ENCODE data around the gene C10orf95.
"Not testable (repeated sequence)": the region's sequence is repeated elsewhere in the genome, so short reads cannot be mapped to it uniquely, and the experiment has no call there.

C10orf95 gene, protein sequence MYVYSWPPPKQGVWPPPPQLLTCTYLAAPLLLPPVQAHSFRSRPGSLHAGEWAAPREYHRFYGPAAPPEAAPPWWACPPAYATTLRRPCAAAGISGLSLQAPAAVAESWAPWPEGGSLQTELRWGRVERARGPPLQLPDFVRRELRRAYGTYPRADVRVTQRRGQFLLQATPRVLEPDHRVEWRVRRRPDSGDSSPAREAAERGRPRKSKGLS

DNA sequence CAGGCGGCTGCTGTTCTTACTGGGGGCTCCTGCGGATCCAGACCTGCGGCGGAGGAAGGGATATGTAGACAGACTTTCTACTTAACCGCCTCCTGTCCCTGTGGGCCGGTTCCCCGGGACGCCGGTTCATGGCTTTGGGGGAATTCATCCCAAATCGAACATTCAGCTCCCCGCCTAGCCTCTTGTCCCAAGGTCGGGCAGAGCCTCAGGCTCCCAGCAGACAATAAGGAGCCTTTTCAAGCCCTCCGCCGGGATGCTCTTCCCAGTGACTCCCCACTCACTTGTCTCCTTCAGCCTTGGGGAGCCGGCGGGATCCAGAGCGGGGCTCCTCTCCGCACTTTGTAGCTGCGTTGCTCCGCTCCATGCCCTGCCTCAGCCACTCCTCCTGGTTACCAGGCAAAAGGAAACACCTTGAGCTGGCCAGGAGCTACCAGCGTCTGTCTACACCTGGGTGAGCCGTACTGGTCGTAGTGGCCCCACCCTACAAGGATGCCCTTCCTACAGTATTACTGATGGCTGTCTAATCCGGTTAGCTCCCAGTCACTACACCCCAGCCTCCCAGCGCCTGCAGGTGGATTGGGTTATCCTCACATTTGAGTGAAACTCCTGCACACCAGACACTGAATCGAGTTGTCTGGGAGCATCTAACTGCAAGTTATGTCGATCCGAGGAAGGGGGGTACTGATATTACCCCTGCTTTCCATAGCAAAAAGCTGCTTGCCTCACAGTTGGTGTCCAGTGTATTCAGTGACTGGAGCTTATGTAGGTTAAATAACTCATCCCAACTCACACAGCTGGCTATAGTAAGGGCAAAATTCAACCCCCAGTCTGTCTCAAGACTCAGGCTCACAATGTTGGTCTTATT, at the start of gene C10orf95:
TSS of gene C10orf95 (minus strand) at position 439 of the 865 bp plus-strand sequence. CDS start 450 bp downstream, outside the sequence.
- DNase-seq (ENCODE audit: low read depth) = peak; percentile 27

DNA sequence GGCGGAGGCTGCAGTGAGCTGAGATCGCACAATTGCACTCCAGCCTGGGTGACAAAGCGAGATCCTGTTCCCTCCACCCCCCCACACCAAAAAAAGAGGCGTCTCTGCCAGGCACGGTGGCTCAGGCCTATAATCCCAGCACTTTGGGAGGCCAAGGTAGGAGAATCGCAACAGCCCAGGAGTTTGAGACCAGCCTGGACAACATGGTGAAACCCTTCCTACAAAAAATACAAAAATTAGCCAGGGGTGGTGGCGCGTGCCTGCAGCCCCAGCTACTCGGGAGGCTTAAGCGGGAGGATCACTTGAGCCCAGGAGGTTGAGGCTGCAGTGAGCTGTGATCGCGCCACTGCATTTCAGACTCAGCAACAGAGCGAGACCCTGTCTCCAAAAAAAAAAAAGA, 49.3 kb upstream of the C10orf95 start:
- DNase-seq (ENCODE audit: low read depth) = not testable (repeated sequence)

DNA sequence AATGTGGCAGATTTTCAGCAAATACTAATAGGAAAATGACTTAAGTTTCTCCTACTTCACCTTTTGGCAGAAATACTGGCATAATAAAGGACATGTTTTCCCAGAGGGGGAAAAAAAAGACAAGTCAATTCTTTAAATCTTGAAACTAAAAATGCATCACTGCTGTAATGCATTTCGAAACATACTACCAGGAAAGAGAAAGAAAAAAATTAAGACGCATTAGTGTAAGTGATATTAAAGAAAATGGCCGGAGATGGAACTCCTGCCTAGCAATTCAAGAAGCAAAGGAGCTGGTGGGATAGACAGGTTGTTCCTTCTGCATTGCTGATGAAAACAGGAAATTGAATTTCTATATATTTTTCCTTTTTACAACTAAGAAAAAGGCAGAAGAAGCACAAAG, 48.0 kb upstream of the C10orf95 start:
- no peak for DNase-seq (ENCODE audit: low read depth)

DNA sequence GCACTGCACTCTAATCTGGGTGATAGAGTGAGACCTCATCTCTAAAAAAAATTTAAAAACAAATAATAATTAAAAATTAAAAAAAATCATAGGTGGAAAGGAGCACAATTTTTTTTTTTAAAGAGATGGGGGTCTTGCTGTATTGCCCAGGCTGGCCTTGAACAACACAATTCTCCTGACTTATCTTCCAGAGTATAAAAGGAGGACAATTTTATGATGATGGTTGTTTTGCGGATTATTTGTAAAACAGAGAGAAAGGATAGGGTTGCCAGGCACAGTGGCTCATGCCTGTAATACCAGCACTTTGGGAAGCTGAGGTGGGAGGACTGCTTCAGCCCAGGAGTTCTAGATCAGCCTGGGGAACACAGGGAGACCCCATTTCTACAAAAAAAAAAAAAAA, 46.2 kb upstream of the C10orf95 start:
- DNase-seq (ENCODE audit: low read depth) = no peak

DNA sequence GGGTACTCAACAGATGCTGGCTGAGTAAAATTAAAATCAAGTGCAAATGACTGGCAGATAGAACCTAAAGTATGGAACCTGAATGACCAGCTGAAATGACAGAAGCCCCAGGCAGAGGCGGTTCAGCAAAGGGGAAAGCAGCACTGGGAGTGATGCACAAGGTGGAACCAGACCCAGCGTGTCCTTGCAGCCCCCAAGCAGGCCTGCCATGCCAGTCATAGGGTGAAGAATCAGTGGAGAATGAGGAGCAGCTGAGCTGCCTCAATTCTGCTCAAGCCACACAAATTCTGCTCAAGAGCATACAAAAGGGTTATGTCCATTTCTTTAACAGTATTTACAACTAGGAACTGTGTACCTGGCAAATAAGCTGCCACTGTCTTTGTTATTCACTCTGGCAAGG, 42.4 kb upstream of the C10orf95 start:
- no peak for DNase-seq (ENCODE audit: low read depth)

DNA sequence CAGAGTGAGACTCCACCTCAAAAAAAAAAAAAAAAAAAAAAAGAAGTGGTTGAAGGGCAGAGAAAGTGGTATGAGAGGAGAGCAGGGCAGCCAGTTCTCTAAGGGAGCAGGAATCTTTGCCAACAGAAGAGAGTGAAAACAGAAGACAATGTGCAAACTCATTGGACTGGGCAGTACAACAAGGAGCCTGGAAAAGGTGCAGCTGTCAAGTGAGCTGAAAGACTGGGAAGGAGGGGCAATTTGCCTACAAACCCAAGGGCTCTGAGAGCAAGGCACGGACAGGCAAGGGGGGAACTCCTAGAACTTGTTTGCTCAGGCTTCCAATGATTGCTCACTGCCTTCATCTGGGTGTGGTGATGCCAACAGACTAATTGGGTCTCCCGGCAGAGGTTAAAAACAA, 41.6 kb upstream of the C10orf95 start:
- DNase-seq (ENCODE audit: low read depth) = no peak

DNA sequence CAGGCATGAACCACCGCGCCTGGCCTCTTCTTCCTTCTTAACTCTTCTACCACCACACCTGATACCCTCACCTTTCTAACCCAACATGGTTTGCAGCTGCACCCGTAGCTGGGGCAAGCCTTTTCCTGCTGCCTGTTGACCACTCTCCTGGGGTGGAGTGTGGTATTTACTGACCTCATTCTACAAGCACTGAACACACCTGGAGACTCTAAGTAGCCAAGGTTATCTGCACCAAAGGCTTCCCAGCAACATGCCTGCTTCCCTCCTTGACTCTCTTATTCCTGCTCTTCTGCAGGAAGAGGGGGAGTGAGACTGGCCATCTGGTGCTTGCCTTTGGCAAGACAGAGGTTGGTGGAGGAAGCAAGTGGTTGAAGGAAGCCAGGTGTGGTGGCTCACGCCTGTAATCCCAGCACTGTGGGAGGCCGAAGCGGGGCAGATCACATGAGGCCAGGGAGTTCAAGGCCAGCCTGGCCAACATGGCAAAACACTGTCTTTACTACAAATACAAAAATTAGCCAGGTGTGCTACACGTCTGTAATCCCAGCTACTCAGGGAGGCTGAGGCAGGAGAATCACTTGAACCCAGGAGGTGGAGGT, 41.1 kb upstream of the C10orf95 start:
- DNase-seq (ENCODE audit: low read depth) = no peak

DNA sequence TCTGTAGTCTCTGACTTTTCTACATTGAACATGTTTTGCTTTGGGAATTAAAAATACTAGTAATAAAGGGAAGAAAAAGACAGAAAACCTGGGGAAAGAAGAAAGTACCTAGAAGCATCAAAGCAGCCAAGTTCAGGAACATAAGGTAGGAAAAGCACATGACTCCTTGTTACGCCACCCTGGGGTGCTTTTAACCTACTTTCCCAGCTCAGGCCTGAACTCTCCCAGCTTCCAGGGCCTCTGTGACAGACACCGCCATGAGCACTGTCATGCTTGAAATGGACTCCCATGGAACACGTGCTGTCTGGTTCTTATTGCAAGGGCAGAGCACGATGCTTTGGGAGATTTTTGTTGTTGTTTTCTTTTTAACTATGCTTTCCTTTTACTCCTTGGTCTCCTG, 39.8 kb upstream of the C10orf95 start:
- DNase-seq (ENCODE audit: low read depth) = no peak

DNA sequence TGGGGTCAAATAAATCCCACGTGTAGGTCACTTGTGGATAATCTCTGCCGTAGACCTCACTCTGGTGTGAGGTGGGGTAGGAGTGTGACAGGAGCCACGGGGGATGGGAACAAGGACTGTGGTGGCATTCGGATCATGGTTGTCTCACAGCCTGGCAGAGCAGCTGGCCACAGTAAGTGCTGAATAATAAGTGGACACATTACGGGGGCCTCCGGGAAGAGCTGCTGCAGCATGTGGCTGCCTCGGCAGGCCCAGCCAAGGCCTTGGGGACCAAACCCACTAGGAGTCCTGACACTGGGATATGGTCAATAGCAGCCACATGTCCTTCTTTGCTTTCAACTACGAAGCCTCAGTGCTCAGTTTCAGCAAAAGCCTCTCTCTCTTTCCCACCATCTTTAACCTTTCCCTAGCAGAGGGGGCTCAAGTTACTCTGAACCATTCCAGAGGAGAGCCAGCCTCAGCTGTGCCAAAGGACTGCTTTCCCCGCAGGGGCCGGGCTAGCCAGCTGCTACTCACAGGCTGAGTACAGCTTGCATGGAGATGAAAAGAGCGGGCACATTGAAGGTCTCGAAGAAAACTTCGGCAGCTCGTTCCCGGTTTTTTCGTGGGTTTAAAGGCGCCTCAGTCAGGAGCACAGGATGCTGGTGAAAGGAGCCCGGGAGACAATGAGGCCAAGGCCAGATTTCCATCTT, 33.9 kb upstream of the C10orf95 start:
- DNase-seq (ENCODE audit: low read depth) = no peak

DNA sequence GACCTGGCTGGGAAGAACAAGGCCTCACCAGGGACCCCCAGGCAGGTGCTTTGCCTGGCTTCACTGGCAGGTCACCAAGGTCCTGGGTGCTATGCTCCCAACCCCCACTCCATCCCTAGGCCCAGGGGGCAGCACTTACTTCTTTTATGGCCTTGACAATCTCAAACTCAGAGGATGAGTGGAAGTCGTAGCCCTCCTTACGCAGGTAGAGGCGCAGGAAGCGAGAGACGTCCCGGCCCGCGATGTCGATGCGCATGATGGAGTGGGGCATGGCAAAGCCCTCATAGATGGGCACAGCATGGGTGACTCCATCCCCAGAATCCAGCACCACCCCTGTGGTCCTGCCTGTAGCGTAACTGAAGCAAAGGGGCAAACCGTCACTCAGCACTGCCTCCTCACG, 32.7 kb upstream of the C10orf95 start:
- no peak for DNase-seq (ENCODE audit: low read depth)

DNA sequence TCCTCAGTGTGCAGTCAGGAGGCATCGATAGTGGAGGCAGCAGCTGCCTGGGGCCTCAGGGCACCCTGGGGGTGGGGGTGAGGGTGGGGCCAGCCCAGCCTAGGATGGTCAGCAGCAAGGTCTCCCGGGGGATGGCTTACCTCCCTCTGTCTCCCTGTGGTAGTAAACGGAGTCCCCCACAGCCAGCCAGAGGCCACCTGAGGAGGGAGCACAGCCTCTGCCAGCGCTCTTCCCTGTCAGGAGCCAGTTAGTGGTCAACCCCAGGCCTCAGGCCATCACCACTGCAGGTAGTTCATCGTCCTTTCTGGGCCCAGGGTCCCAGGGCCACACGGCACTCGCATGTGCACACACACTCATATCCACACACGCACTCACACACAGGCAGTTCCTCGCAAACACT, 29.1 kb upstream of the C10orf95 start:
- DNase-seq (ENCODE audit: low read depth) = no peak

DNA sequence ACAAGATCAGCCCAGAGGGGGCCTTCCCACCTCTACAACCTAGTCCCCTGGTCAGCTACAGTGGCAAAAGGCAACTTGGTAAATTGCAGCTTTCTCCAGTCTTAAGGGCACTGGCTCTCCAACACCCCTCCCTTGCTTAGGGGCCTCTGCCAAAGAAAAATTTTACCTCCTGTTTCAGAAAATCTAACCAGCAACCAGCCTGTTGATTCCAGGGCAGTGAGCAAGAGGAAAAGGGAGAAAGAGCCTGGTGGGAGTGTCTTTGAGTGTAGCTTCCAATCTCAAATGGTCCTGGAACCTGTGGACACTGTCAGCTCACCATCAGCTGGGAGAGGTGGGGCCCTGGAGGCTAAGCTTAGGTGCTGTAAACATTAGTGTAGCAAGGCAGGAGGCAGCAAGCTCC, 28.3 kb upstream of the C10orf95 start:
- no peak for DNase-seq (ENCODE audit: low read depth)

DNA sequence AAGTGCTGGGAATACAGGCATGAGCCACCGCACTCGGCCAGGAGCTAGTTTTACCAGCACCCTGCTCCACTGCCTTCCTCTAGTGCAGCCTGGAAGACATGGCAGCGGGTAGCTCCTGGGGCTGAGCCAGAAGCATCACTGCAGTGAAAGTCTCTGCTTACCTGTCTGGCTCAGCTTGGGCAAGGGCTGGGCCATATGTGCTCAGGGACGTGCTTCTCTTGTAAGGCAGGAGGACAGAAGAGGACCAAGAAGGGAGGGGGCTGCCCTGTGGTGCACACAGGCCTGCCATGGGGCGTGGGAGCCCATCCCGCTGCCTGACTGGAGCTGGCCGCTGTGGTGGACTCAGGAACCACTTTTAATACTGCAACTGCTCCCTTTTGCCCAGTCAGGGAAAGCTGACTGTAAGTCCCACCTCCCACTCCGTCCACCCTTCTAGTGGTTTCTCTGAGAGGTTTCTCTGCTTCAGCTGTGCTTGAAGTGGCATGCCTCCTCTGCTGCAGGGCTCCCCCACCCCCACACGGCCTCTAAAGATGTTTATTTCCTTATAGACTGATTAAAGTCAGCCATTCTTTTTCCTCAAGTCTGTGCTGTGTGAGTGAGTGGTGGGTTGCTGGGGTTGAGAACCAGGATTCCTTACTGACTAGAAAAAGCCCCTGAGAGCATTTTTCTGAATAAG, 25.3 kb upstream of the C10orf95 start:
- peak; percentile 15 for DNase-seq (ENCODE audit: low read depth)

DNA sequence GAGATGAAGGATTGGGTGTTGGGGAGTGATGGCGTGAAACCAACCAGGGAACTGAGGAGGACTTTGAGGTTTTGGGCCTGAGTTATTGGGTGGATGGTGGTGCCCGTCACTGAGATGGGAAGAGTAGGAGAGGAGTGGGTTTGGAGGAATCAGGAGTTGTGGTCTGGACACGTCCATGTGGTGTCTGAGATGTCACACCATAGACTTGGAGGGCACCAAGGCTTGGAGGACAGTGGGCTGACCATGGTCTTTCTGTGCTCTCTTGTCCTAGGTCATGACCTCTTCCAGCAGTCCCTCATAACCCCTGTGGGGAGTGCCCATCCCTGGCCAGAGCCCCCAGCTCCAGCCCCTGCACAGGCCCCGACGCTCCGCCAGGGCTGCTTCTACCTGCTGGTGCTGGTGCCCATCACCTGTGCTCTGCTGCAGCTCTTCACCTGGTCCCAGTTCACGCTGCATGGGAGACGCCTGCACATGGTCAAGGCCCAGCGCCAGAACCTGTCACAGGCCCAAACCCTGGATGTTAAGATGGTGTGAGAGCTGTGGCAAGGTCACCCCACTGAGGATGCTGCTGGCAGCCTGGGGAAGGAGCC, 24.2 kb upstream of the C10orf95 start:
- no peak for DNase-seq (ENCODE audit: low read depth)

DNA sequence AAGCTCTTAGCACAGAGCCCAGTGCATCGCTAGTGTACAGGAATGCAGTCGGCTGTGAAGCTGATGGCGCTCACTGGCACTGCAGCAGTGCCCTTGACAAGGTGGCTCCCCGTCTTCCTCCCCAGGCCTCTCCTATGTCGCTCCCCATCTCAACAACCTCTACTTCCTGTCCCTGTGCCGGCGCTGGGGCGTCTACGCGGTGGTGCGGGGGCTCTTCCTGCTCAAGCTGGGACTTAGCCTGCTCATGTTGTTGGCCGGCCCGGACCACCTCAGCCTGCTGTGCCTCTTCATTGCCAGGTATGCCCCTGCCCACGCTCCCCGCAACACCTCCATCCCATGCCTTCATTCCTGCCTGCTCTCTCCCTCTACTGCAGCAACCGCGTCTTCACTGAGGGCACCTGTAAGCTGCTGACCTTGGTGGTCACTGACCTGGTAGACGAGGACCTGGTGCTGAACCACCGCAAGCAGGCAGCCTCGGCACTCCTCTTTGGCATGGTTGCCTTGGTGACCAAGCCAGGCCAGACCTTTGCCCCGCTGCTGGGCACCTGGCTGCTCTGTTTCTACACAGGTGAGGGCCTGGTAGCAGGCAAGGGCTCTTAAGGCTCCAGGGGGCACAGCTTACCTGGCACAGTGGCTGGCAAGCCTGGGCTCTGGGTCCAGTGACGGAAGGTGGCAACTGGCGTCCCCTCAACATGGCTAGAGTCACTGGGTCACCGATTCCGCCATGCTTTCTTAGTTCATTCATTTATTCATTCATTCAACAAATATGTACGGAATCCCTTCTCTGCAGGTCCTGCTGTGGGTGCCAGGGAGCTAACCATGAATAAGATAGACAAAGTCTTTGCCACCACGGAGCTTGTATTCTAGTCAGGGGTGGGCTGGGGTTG, 22.3 kb upstream of the C10orf95 start:
- DNase-seq (ENCODE audit: low read depth) = no peak

DNA sequence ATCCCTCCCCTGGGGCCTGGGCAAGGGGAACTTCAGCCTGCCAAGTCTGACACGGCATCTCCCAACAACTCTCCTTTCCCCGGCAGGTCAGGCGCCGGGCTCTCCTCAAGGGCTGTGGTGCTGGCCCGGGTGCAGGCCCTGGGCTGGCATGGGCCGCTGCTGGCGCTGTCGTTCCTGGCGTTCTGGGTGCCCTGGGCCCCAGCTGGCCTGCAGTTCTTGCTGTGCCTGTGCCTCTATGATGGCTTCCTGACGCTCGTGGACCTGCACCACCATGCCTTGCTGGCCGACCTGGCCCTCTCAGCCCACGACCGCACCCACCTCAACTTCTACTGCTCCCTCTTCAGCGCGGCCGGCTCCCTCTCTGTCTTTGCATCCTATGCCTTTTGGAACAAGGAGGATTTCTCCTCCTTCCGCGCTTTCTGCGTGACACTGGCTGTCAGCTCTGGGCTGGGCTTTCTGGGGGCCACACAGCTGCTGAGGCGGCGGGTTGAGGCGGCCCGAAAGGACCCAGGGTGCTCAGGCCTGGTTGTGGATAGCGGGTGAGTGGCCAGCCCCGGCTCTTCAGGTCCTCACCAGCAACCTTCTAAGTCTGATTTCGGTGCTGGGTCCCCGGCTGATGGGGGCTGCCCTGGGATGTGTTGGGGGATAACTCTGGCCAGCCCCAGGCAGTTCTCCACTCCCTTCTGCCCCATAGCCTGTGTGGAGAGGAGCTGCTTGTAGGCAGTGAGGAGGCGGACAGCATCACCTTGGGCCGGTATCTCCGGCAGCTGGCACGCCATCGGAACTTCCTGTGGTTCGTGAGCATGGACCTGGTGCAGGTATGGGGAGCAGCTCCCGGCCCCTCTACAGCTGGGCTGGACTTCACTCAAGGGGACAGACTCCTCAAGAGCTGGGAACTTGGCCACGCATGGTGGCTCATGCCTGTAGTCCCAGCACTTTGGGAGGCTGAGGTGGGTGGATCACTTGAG, 19.5 kb upstream of the C10orf95 start:
- no peak for DNase-seq (ENCODE audit: low read depth)

DNA sequence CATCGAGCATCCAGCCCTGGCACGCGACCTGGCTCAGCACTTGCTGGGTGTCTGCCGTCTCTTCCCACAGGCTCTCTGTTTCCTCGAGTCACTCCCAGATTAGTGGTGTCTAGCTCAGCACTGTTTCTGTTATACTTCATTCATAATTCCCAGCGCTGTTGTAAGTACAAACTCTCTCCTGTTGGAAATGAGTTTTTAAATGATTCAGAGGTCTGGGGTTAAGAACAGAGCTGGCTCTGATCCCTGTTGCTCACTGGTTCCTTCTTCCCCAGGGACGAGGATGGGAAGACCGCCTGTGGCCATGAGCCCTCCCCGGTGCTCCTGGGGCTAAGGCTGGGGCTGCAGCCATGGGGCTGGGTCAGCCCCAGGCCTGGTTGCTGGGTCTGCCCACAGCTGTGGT, 17.3 kb upstream of the C10orf95 start:
- DNase-seq (ENCODE audit: low read depth) = no peak

DNA sequence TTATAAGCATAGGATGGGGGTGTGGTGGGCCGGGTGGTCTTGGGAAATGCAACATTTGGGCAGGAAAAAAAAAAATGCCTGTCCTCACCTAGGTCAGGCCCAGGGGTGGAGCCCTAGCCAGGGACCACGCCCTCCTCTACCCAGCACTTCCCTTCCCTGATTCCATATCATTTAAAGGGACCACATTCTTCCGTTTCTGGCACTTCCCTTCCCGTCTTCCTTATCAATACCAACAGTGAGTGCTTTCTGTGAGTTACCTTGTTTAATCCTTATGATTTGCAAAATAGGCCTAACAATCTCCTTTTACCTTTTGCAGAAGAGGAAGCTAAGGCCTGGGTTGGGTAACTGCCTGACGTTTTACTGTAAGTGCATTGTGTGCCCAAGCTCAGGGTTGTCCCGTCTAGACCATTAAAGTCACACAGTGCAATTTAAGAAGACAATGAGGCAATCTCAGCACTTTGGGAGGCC, 16.7 kb upstream of the C10orf95 start:
- no peak for DNase-seq (ENCODE audit: low read depth)

DNA sequence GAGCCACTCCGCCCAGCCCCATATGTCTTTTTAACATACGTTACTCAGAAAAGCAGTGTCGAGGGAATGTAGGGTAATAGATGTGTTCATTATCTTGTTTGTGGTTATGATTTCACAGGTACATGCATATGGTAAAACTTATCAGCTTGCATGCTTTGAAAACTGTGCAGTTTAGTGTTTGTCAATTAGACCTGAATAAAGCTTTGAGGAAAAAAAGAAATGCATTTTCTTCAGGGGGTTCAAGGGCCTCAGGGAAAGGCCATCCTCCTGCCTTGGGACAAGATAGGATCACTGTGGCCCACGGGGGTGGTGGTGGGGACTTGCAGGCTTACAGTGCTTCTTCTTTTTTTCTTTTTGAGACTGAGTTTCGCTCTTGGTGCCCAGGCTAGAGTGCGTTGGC, 16.0 kb upstream of the C10orf95 start:
- DNase-seq (ENCODE audit: low read depth) = no peak
